ENCODE data around the gene SMYD3.
A peak's percentile ranks its signal among the peaks of the same experiment; 100 is the strongest.
"Not testable (repeated sequence)": the region's sequence is repeated elsewhere in the genome, so short reads cannot be mapped to it uniquely, and the experiment has no call there.

SMYD3 gene

GRCh38 chr1:245946905-245947304, 560.2 kb downstream of the SMYD3 start:
- no peaks in the 10 kb centered on the region for H3K27me3 Mint-ChIP-seq (ENCODE audit: low read depth, poor library complexity)
- TF ChIP-seq CTCF (IDR thresholded peaks at IDR 0.05): no peak
- peak overlapping the region; percentile 48 for H3K27ac Mint-ChIP-seq
- no peak for DNase-seq
- peaks cover 26% of the 10 kb centered on the region for H3K4me1 Mint-ChIP-seq
- H3K4me3 Mint-ChIP-seq: no peak overlapping the region
- peaks cover 38% of the 10 kb centered on the region for H3K9me3 Mint-ChIP-seq
- H3K36me3 Mint-ChIP-seq (ENCODE audit: low read depth): peaks cover 23% of the 10 kb centered on the region

- not testable (repeated sequence) for H3K27ac Mint-ChIP-seq; H3K27me3 Mint-ChIP-seq (ENCODE audit: low read depth, poor library complexity); H3K4me3 Mint-ChIP-seq; DNase-seq
- H3K36me3 Mint-ChIP-seq (ENCODE audit: low read depth): peaks cover 23% of the 10 kb centered on the region
- H3K9me3 Mint-ChIP-seq: peaks cover 38% of the 10 kb centered on the region
- peaks cover 17% of the 10 kb centered on the region for H3K4me1 Mint-ChIP-seq
Measured at GRCh38 chr1:245945136-245945535, 561.9 kb downstream of the SMYD3 start.

GRCh38 chr1:245942856-245943255, 564.2 kb downstream of the SMYD3 start:
- TF ChIP-seq CTCF (IDR thresholded peaks at IDR 0.05): no peak
- no peak overlapping the region for H3K4me3 Mint-ChIP-seq
- peaks cover 32% of the 10 kb centered on the region for H3K4me1 Mint-ChIP-seq
- no peak for DNase-seq
- peaks cover 23% of the 10 kb centered on the region for H3K36me3 Mint-ChIP-seq (ENCODE audit: low read depth)
- H3K27me3 Mint-ChIP-seq (ENCODE audit: low read depth, poor library complexity): no peaks in the 10 kb centered on the region
- H3K27ac Mint-ChIP-seq: peak overlapping the region; percentile 24
- H3K9me3 Mint-ChIP-seq: peaks cover 38% of the 10 kb centered on the region

- not testable (repeated sequence) for H3K4me3 Mint-ChIP-seq; H3K27me3 Mint-ChIP-seq (ENCODE audit: low read depth, poor library complexity); H3K27ac Mint-ChIP-seq; DNase-seq
- H3K36me3 Mint-ChIP-seq (ENCODE audit: low read depth): peaks cover 23% of the 10 kb centered on the region
- peaks cover 30% of the 10 kb centered on the region for H3K4me1 Mint-ChIP-seq
- H3K9me3 Mint-ChIP-seq: peaks cover 38% of the 10 kb centered on the region
Measured at GRCh38 chr1:245941771-245942170, 565.3 kb downstream of the SMYD3 start.

GRCh38 chr1:245939756-245940345, 567.2 kb downstream of the SMYD3 start:
- H3K27me3 Mint-ChIP-seq (ENCODE audit: low read depth, poor library complexity): no peaks in the 10 kb centered on the region
- peak; percentile 19 for DNase-seq
- H3K36me3 Mint-ChIP-seq (ENCODE audit: low read depth): peaks cover 12% of the 10 kb centered on the region
- no peak overlapping the region for H3K27ac Mint-ChIP-seq
- H3K9me3 Mint-ChIP-seq: peaks cover 22% of the 10 kb centered on the region
- H3K4me1 Mint-ChIP-seq: peaks cover 26% of the 10 kb centered on the region
- no peak overlapping the region for H3K4me3 Mint-ChIP-seq
- no peak for TF ChIP-seq CTCF (IDR thresholded peaks at IDR 0.05)

- H3K4me3 Mint-ChIP-seq: no peak overlapping the region
- H3K36me3 Mint-ChIP-seq (ENCODE audit: low read depth): no peaks in the 10 kb centered on the region
- H3K27me3 Mint-ChIP-seq (ENCODE audit: low read depth, poor library complexity): no peaks in the 10 kb centered on the region
- peak overlapping the region; percentile 16 for H3K27ac Mint-ChIP-seq
- DNase-seq: no peak
- H3K4me1 Mint-ChIP-seq: peaks cover 26% of the 10 kb centered on the region
- H3K9me3 Mint-ChIP-seq: peaks cover 4% of the 10 kb centered on the region
- no peak for TF ChIP-seq CTCF (IDR thresholded peaks at IDR 0.05)
Measured at GRCh38 chr1:245938046-245938435, 569.0 kb downstream of the SMYD3 start.

- no peak overlapping the region for H3K27ac Mint-ChIP-seq
- H3K9me3 Mint-ChIP-seq: no peaks in the 10 kb centered on the region
Measured at GRCh38 chr1:245937316-245938045, 569.6 kb downstream of the SMYD3 start.

More at GRCh38 chr1:245937316-245938045, 569.6 kb downstream of the SMYD3 start:
- no peak for DNase-seq
- TF ChIP-seq CTCF (IDR thresholded peaks at IDR 0.05): no peak
- H3K36me3 Mint-ChIP-seq (ENCODE audit: low read depth): no peaks in the 10 kb centered on the region
- H3K27me3 Mint-ChIP-seq (ENCODE audit: low read depth, poor library complexity): no peaks in the 10 kb centered on the region
- peaks cover 23% of the 10 kb centered on the region for H3K4me1 Mint-ChIP-seq
- H3K4me3 Mint-ChIP-seq: no peak overlapping the region

All from nephron progenitor cell (in vitro differentiated cells).